B cell (primary cell): ENCODE data around the gene NRBP1.

Experiments
- EZH2 ChIP-seq: IDR thresholded peaks from 2 replicates; pipeline ENCODE4 v1.6.1; 2012; ENCODE audit warnings: borderline replicate concordance, low read depth, mild to moderate bottlenecking, moderate library complexity, low read length; ENCODE audit not compliant: insufficient read depth, poor library complexity, severe bottlenecking
- TF ChIP-seq, protein P1 (sequence below): fragments of 200-600 bp; IDR thresholded peaks from one replicate; pipeline ENCODE4 v1.8.0; 2022; ENCODE audit warnings: antibody characterized with exemption, mild to moderate bottlenecking

DNA sequence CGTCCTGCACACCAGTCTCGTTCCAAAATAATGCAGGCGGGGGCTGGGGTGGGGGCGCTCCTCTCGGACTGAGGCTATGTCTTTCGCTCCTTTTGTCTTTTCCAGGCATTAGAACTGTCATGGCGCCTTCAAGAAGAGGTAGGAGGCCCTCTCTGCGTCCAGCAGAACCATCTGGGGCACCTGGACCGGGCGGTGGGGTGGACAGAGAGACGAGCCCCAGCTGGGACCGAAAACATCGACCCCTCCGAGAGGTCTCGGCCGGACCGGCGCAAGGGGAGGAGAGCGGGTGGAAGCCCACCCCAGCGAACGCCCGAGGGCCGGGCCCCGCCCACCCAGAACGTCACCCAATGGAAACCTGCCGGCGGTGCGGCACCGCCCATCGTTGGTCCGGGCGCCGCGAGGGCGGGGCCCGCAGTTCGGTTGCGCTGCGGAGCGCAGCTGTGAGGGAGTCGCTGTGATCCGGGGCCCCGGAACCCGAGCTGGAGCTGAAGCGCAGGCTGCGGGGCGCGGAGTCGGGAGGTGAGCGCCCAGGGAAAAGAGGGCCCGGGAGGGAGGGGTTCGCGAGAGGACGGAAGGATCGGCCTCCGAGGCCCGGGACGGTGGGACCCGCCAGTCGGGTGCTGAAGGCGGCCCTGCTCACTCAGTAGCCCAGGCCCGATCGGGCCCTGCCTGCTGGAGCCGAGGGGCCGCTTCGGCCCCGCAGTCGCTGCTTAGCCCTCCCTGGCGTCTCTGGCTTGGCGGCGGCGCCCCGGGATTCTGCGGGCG, at the start of gene NRBP1:
- TF ChIP-seq, protein P1, sequence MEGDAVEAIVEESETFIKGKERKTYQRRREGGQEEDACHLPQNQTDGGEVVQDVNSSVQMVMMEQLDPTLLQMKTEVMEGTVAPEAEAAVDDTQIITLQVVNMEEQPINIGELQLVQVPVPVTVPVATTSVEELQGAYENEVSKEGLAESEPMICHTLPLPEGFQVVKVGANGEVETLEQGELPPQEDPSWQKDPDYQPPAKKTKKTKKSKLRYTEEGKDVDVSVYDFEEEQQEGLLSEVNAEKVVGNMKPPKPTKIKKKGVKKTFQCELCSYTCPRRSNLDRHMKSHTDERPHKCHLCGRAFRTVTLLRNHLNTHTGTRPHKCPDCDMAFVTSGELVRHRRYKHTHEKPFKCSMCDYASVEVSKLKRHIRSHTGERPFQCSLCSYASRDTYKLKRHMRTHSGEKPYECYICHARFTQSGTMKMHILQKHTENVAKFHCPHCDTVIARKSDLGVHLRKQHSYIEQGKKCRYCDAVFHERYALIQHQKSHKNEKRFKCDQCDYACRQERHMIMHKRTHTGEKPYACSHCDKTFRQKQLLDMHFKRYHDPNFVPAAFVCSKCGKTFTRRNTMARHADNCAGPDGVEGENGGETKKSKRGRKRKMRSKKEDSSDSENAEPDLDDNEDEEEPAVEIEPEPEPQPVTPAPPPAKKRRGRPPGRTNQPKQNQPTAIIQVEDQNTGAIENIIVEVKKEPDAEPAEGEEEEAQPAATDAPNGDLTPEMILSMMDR = no peak
- TF ChIP-seq EZH2 = no peak
